Nephron (organoid): ENCODE data around the gene NPEPPS.
"Not testable (repeated sequence)": the region's sequence is repeated elsewhere in the genome, so short reads cannot be mapped to it uniquely, and the experiment has no call there.

Source experiments
- H3K27ac Mint-ChIP-seq, 3 experiments: 2 replicates each; pipeline ENCODE4 v1.8.0; 2020; ENCODE audit warnings: mixed read lengths in 3 of 3, mild to moderate bottlenecking in 2 of 3, moderate library complexity in 1 of 3
- H3K27me3 Mint-ChIP-seq: 2 replicates; pipeline ENCODE4 v1.8.0; 2021; ENCODE audit warnings: low read depth, mild to moderate bottlenecking, moderate library complexity, mixed read lengths
- H3K36me3 Mint-ChIP-seq: 2 replicates; pipeline ENCODE4 v1.8.0; 2020; ENCODE audit warnings: low read depth, mixed read lengths
- H3K4me1 Mint-ChIP-seq: 2 replicates; pipeline ENCODE4 v1.8.0; 2020; ENCODE audit warnings: mixed read lengths
- H3K4me3 Mint-ChIP-seq, 3 experiments: 2 replicates each; pipeline ENCODE4 v1.8.0; 2020; ENCODE audit warnings: mild to moderate bottlenecking in 3 of 3, mixed read lengths in 3 of 3, moderate library complexity in 2 of 3
- H3K9me3 Mint-ChIP-seq: 2 replicates; pipeline ENCODE4 v1.8.0; 2020; ENCODE audit warnings: mixed read lengths
- CTCF ChIP-seq, 3 experiments: fragments of 200-600 bp; sonication (generic); IDR thresholded peaks; one replicate each; pipeline ENCODE4 v1.5.0; 2021; ENCODE audit warnings: antibody characterized with exemption in 3 of 3; ENCODE audit not compliant: unreplicated experiment in 3 of 3

The NPEPPS gene

DNA sequence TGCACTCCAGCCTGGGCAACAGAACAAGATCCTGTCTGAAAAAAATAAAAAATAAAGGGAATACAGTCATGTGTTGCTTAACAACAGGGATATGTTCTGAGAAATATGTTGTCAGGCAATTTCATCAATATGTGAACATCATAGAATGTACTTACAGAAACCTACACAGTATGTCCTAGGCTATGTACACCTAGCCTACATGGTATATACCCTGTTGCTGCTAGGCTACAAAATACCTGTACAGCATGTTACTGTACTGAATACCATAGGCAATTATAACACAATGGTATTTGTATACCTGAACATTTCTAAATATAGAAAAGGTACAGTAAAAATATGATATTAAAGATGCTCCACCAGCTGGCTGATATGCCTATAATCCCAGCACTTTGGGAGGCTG is 62.6 kb downstream of the NPEPPS start:
- H3K4me1 Mint-ChIP-seq, H3K4me3 Mint-ChIP-seq, H3K27ac Mint-ChIP-seq, H3K9me3 Mint-ChIP-seq, H3K27me3 Mint-ChIP-seq: not testable (repeated sequence)
- H3K36me3 Mint-ChIP-seq: peaks cover 49% of the 10 kb centered on the region

GRCh38 chr17:47603830-47604597 is 73.1 kb downstream of the NPEPPS start:
- Mint-ChIP-seq H3K4me3 (no peak overlapping the region), H3K9me3 (no peaks in the 10 kb centered on the region), H3K27ac (peak overlapping the region; percentile 75 to 92 (median 85)), H3K4me1 (peaks cover 19% of the 10 kb centered on the region), H3K36me3 (peaks cover 63% of the 10 kb centered on the region), H3K27me3 (no peaks in the 10 kb centered on the region)
- no peak for TF ChIP-seq CTCF (IDR thresholded peaks at IDR 0.05; ENCODE audit: unreplicated experiment in 3 of 3)

DNA sequence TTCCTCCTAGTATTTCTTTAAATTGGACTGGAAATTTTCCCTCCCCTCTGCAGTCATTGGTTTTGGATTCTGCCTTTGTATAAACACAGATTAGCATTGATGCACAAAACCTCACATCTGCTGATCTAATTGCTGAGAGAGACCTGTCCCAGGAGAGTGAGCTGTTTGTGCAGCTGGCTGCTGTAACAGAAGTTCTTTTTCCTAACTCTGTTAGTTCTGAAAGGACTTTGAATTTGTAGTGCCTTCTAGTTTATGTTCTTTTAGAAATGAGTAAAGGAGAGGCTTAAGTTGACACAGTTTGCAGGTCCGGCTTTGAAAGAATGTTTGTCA is 73.7 kb downstream of the NPEPPS start:
- H3K27me3 Mint-ChIP-seq: no peaks in the 10 kb centered on the region
- H3K36me3 Mint-ChIP-seq: peaks cover 63% of the 10 kb centered on the region
- peak overlapping the region; percentile 75 to 92 (median 85) for H3K27ac Mint-ChIP-seq
- TF ChIP-seq CTCF (IDR thresholded peaks at IDR 0.05; ENCODE audit: unreplicated experiment in 3 of 3): no peak
- H3K9me3 Mint-ChIP-seq: no peaks in the 10 kb centered on the region
- no peak overlapping the region for H3K4me3 Mint-ChIP-seq
- H3K4me1 Mint-ChIP-seq: peaks cover 19% of the 10 kb centered on the region

- peaks cover 19% of the 10 kb centered on the region for H3K4me1 Mint-ChIP-seq
- no peaks in the 10 kb centered on the region for H3K27me3 Mint-ChIP-seq
- H3K36me3 Mint-ChIP-seq: peaks cover 66% of the 10 kb centered on the region
- no peaks in the 10 kb centered on the region for H3K9me3 Mint-ChIP-seq
- peak overlapping the region; percentile 78 to 92 (median 85) for H3K27ac Mint-ChIP-seq
- H3K4me3 Mint-ChIP-seq: no peak overlapping the region
- TF ChIP-seq CTCF (IDR thresholded peaks at IDR 0.05; ENCODE audit: unreplicated experiment in 3 of 3): no peak
Observed at GRCh38 chr17:47605011-47605410, 74.1 kb downstream of the NPEPPS start.

GRCh38 chr17:47607481-47607880 is 76.6 kb downstream of the NPEPPS start:
- peak overlapping the region; percentile 7 to 90 (median 17) for H3K27ac Mint-ChIP-seq

More at GRCh38 chr17:47607481-47607880, 76.6 kb downstream of the NPEPPS start:
- H3K9me3 Mint-ChIP-seq: no peaks in the 10 kb centered on the region
- no peak for TF ChIP-seq CTCF (IDR thresholded peaks at IDR 0.05; ENCODE audit: unreplicated experiment in 3 of 3)
- peaks cover 58% of the 10 kb centered on the region for H3K36me3 Mint-ChIP-seq
- peaks cover 19% of the 10 kb centered on the region for H3K4me1 Mint-ChIP-seq
- no peak overlapping the region for H3K4me3 Mint-ChIP-seq
- no peaks in the 10 kb centered on the region for H3K27me3 Mint-ChIP-seq
